ENCODE results near the gene INAFM2.

- TF ChIP-seq POLR2A (IDR thresholded peaks at IDR 0.05) (no peak), CTCF (IDR thresholded peaks at IDR 0.05 in 8 of 11, conservative IDR thresholded peaks at IDR 0.05 in 3 of 11) (no peak)
These were observed 18.2 kb upstream of the INAFM2 start for GRCh38 chr15:40305281-40305680.
